GM12878 (cell line): ENCODE measurements around the gene THOC1. TPM values are rescaled to one million over a fixed set of nuclear protein-coding genes. Genes with fewer than 3 reads are reported as not detected.

Experiments
- ATAC-seq: fragments of 200-7000 bp; cut with Tn5 transposase; 3 replicates; pipeline ENCODE4 v1.9.1; 2020; ENCODE audit warnings: mild to moderate bottlenecking, moderate library complexity
- BruUV-seq: library from RNA; stranded (reverse); fragments of 400-500 nt; replicated peaks from 2 replicates; lab custom pipeline; 2021; lab: Mats Ljungman, UMichigan
- CTCF ChIA-PET: fragments of 300-600 bp; sonication (Branson Sonifier 250); formaldehyde crosslinking; extraction: SDS; loops from one replicate; lab custom pipeline; 2021; ENCODE audit warnings: inconsistent platforms; lab: Yijun Ruan, JAX
- POLR2A ChIA-PET: fragments of 350-600 bp; formaldehyde crosslinking; extraction: SDS; loops from one replicate; lab custom pipeline; 2021; ENCODE audit warnings: inconsistent platforms; lab: Charles Lee
- RAD21 ChIA-PET: fragments of 300-600 bp; sonication (Branson Sonifier 250); formaldehyde crosslinking; loops from one replicate; lab custom pipeline; 2023; ENCODE audit warnings: antibody characterized with exemption; ENCODE audit not compliant: unreplicated experiment; lab: Charles Lee
- SMC1A ChIA-PET: fragments of 300-600 bp; sonication (Branson Sonifier 250); formaldehyde crosslinking; loops from one replicate; lab custom pipeline; 2023; ENCODE audit not compliant: unreplicated experiment, uncharacterized antibody; lab: Charles Lee
- DNase-seq: peaks from one replicate; pipeline ENCODE4 v3.0.0-alpha.2; 2011; ENCODE audit warnings: low read depth, low spot score
- FAIRE-seq: peaks from 3 replicates; lab custom pipeline; 2011; peaks lifted over from hg19 to GRCh38; lab: Jason Lieb, UNC
- H2AFZ ChIP-seq: 2 replicates; pipeline ENCODE4 v1.6.0; 2011; ENCODE audit warnings: low read depth, low read length, control low read depth; ENCODE audit not compliant: control insufficient read depth
- H3K27ac ChIP-seq: 2 replicates; pipeline ENCODE4 v1.5.1; 2011; ENCODE audit warnings: control low read depth; ENCODE audit not compliant: control insufficient read depth, insufficient read depth
- H3K27me3 ChIP-seq, 2 experiments: replicated peaks in 1 of 2; 2 replicates each; pipeline versions ENCODE4 v1.6.0 to v1.6.1; 2011; ENCODE audit warnings: low read length in 1 of 2; ENCODE audit not compliant: control insufficient read depth in 2 of 2, insufficient read depth in 2 of 2
- H3K36me3 ChIP-seq, 2 experiments: 2 replicates each; pipeline ENCODE4 v1.5.1; 2011; ENCODE audit warnings: low read length in 1 of 2; ENCODE audit not compliant: control insufficient read depth in 2 of 2, insufficient read depth in 2 of 2
- H3K4me1 ChIP-seq: 2 replicates; pipeline ENCODE4 v1.6.1; 2011; ENCODE audit warnings: mild to moderate bottlenecking, low read length, moderate library complexity, mixed read lengths; ENCODE audit not compliant: control insufficient read depth, insufficient read depth
- H3K4me2 ChIP-seq: 2 replicates; pipeline ENCODE4 v1.6.0; 2011; ENCODE audit warnings: control low read depth; ENCODE audit not compliant: control insufficient read depth, insufficient read depth
- H3K4me3 ChIP-seq: fragments of 200-600 bp; sonication (generic); 2 replicates; pipeline ENCODE4 v1.5.1; 2016
- H3K79me2 ChIP-seq: 2 replicates; pipeline ENCODE4 v1.6.0; 2011; ENCODE audit warnings: low read length; ENCODE audit not compliant: control insufficient read depth, insufficient read depth
- H3K9ac ChIP-seq: 2 replicates; pipeline ENCODE4 v1.8.0; 2011; ENCODE audit warnings: low read length, control low read depth, mixed read lengths; ENCODE audit not compliant: control insufficient read depth, insufficient read depth
- H3K9me3 ChIP-seq: replicated peaks from 3 replicates; pipeline ENCODE4 v1.5.1; 2011; ENCODE audit warnings: mild to moderate bottlenecking, low read length; ENCODE audit not compliant: control insufficient read depth, insufficient read depth
- H4K20me1 ChIP-seq: 2 replicates; pipeline ENCODE4 v1.6.0; 2011; ENCODE audit not compliant: control insufficient read depth, insufficient read depth
- CBFB ChIP-seq: IDR thresholded peaks from 2 replicates; pipeline ENCODE4 v1.6.1; 2016; ENCODE audit warnings: antibody characterized with exemption, low read depth
- GATAD2B ChIP-seq: fragments of 450-650 bp; conservative IDR thresholded peaks from 2 replicates; pipeline ENCODE4 v1.6.1; 2017; ENCODE audit warnings: low read depth, mild to moderate bottlenecking, moderate library complexity
- NRF1 ChIP-seq: conservative IDR thresholded peaks from 2 replicates; pipeline ENCODE4 v1.6.1; 2011; ENCODE audit warnings: mild to moderate bottlenecking, low read depth, low read length, improper control_type of control experiment
- PML ChIP-seq: IDR thresholded peaks from 2 replicates; pipeline ENCODE4 v1.6.1; 2012; ENCODE audit warnings: low read length, inconsistent platforms
- SIX5 ChIP-seq: IDR thresholded peaks from 2 replicates; pipeline ENCODE4 v1.6.1; 2011; ENCODE audit warnings: mild to moderate bottlenecking, low read depth, low read length, moderate library complexity; ENCODE audit not compliant: severe bottlenecking
- SKIL ChIP-seq: fragments of 450-650 bp; IDR thresholded peaks from 2 replicates; pipeline ENCODE4 v1.6.1; 2017; ENCODE audit warnings: mild to moderate bottlenecking, low read depth, inconsistent platforms; ENCODE audit not compliant: poor library complexity, severe bottlenecking
- ZNF384 ChIP-seq: IDR thresholded peaks from 2 replicates; pipeline ENCODE4 v1.6.1; 2012; ENCODE audit warnings: low read depth, mild to moderate bottlenecking, low read length, improper control_type of control experiment, borderline replicate concordance
- WGBS: methylation state at CpG from one replicate; pipeline ENCODE4 v1.1.6; 2016; ENCODE audit warnings: low lambda C conversion rate; ENCODE audit not compliant: insufficient replicate concordance, insufficient coverage; ENCODE audit errors: missing lambda C conversion rate; 5-methylcytosine and 5-hydroxymethylcytosine counted together
- in situ Hi-C: fragments of 300-500 bp; cut with MboI; formaldehyde crosslinking; loops from 9 replicates; pipeline ENCODE4 v1.14.3; 2018; ENCODE audit warnings: mixed read lengths
- intact Hi-C: fragments of 100-400 bp; cut with micrococcal nuclease; formaldehyde crosslinking; loops from one replicate; pipeline ENCODE4 v1.14.2; 2022; ENCODE audit not compliant: unreplicated experiment
- polyA plus RNA-seq, 11 experiments: library from polyadenylated mRNA; depleted of rRNA in 4 of 11; unstranded in 6 of 11; stranded (reverse) in 5 of 11; fragments of >200 nt; fragmentation: Nextera tagmentation in 4 of 11; fragmentation: Illumina TruSeq in 1 of 11; extraction: Ambion mirVana in 4 of 11; extraction: Trizol in 1 of 11; gene quantifications; 1 replicate in 1 of 11; 2 replicates in 10 of 11; pipeline versions ENCODE4 v1.2.1 to v1.2.3, GENCODE V29; 2011 to 2016; ENCODE audit warnings: inconsistent platforms in 2 of 11, missing spikeins in 2 of 11, low read depth in 1 of 11
- total RNA-seq, 4 experiments: library from RNA; depleted of rRNA in 3 of 4; stranded (reverse); fragments of >200 nt in 3 of 4; fragmentation: Illumina TruSeq in 1 of 4; extraction: Trizol in 1 of 4; gene quantifications; 2 replicates each; pipeline versions ENCODE4 v1.2.1 to v1.2.3, GENCODE V29; 2013 to 2021
- TF ChIP-seq, protein P1 (sequence below): fragments of 450-650 bp; conservative IDR thresholded peaks from 2 replicates; pipeline ENCODE4 v1.6.1; 2017; ENCODE audit warnings: mild to moderate bottlenecking, moderate library complexity
- TF ChIP-seq, protein P2 (sequence below): fragments of 450-650 bp; IDR thresholded peaks from 2 replicates; pipeline ENCODE4 v1.6.1; 2016; ENCODE audit warnings: mild to moderate bottlenecking, moderate library complexity, borderline replicate concordance
- TF ChIP-seq, protein P3 (sequence below): IDR thresholded peaks from 2 replicates; pipeline ENCODE4 v1.6.1; 2012; ENCODE audit warnings: low read length, inconsistent platforms

THOC1 gene
- total and polyA plus RNA-seq, 10 of the 15 experiments (the other 5 are each of a cell fraction or from before 2014, with no cell fraction given): 32.8 to 99.8 (median 49.0) TPM

GRCh38 chr18:292271-292670, 24.4 kb upstream of the THOC1 start:
- no peak overlapping the region for H3K4me3 ChIP-seq
- ChIA-PET POLR2A (no interaction called here), CTCF (no interaction called here), RAD21 (no interaction called here), SMC1A (interaction anchor here (1.3 kb wide), 1 partner anchor 24 kb away, joined by 5 read pairs; the partner anchor contains the start of gene THOC1)
- H3K9ac ChIP-seq: no peak overlapping the region
- H3K79me2 ChIP-seq: no peaks in the 10 kb centered on the region
- no peaks in the 10 kb centered on the region for H4K20me1 ChIP-seq
- BruUV-seq: no TSS peak
- no peak overlapping the region for H2AFZ ChIP-seq
- FAIRE-seq (no peak), DNase-seq (no peak), ATAC-seq (0 out of 3 replicates have a peak, but pooled peaks have one; percentile 26)
- H3K27ac ChIP-seq: no peak overlapping the region
- H3K4me2 ChIP-seq: no peak overlapping the region
- H3K9me3 ChIP-seq: no peaks in the 10 kb centered on the region
- TF ChIP-seq, protein P1, sequence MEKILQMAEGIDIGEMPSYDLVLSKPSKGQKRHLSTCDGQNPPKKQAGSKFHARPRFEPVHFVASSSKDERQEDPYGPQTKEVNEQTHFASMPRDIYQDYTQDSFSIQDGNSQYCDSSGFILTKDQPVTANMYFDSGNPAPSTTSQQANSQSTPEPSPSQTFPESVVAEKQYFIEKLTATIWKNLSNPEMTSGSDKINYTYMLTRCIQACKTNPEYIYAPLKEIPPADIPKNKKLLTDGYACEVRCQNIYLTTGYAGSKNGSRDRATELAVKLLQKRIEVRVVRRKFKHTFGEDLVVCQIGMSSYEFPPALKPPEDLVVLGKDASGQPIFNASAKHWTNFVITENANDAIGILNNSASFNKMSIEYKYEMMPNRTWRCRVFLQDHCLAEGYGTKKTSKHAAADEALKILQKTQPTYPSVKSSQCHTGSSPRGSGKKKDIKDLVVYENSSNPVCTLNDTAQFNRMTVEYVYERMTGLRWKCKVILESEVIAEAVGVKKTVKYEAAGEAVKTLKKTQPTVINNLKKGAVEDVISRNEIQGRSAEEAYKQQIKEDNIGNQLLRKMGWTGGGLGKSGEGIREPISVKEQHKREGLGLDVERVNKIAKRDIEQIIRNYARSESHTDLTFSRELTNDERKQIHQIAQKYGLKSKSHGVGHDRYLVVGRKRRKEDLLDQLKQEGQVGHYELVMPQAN: no peak
- TF ChIP-seq GATAD2B: no peak
- TF ChIP-seq PML: no peak
- TF ChIP-seq, protein P2, sequence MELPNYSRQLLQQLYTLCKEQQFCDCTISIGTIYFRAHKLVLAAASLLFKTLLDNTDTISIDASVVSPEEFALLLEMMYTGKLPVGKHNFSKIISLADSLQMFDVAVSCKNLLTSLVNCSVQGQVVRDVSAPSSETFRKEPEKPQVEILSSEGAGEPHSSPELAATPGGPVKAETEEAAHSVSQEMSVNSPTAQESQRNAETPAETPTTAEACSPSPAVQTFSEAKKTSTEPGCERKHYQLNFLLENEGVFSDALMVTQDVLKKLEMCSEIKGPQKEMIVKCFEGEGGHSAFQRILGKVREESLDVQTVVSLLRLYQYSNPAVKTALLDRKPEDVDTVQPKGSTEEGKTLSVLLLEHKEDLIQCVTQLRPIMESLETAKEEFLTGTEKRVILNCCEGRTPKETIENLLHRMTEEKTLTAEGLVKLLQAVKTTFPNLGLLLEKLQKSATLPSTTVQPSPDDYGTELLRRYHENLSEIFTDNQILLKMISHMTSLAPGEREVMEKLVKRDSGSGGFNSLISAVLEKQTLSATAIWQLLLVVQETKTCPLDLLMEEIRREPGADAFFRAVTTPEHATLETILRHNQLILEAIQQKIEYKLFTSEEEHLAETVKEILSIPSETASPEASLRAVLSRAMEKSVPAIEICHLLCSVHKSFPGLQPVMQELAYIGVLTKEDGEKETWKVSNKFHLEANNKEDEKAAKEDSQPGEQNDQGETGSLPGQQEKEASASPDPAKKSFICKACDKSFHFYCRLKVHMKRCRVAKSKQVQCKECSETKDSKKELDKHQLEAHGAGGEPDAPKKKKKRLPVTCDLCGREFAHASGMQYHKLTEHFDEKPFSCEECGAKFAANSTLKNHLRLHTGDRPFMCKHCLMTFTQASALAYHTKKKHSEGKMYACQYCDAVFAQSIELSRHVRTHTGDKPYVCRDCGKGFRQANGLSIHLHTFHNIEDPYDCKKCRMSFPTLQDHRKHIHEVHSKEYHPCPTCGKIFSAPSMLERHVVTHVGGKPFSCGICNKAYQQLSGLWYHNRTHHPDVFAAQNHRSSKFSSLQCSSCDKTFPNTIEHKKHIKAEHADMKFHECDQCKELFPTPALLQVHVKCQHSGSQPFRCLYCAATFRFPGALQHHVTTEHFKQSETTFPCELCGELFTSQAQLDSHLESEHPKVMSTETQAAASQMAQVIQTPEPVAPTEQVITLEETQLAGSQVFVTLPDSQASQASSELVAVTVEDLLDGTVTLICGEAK: no peak
- no peak for TF ChIP-seq NRF1
- no peak for TF ChIP-seq SIX5
- TF ChIP-seq SKIL: no peak
- TF ChIP-seq, protein P3, sequence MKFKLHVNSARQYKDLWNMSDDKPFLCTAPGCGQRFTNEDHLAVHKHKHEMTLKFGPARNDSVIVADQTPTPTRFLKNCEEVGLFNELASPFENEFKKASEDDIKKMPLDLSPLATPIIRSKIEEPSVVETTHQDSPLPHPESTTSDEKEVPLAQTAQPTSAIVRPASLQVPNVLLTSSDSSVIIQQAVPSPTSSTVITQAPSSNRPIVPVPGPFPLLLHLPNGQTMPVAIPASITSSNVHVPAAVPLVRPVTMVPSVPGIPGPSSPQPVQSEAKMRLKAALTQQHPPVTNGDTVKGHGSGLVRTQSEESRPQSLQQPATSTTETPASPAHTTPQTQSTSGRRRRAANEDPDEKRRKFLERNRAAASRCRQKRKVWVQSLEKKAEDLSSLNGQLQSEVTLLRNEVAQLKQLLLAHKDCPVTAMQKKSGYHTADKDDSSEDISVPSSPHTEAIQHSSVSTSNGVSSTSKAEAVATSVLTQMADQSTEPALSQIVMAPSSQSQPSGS: no peak
- no peak for TF ChIP-seq CBFB
- TF ChIP-seq ZNF384: no peak
- no peaks in the 10 kb centered on the region for H3K27me3 ChIP-seq
- in situ Hi-C loops (no loop called here), intact Hi-C loops (loop anchor here (5.0 kb wide), 1 partner anchor 325 kb away; no protein-coding TSS in a partner anchor)
- H3K36me3 ChIP-seq: no peaks in the 10 kb centered on the region
- 33% methylated on average over 3 of the region's 3 CpGs for WGBS
- no peaks in the 10 kb centered on the region for H3K4me1 ChIP-seq
